Tibial artery (tissue), 4 donors: ENCODE results near the gene UBD.

Experiments
- DNase-seq, 2 donors: peaks; one replicate each; pipeline ENCODE4 v3.0.0-alpha.2; 2019
- H3K27ac ChIP-seq, 2 donors: fragments of 200-600 bp; sonication (generic) in 1 of 2; 1 replicate in 1 of 2; 2 replicates in 1 of 2; pipeline ENCODE4 v1.5.1; 2018 to 2019; ENCODE audit warnings: mild to moderate bottlenecking in 1 of 2
- H3K27me3 ChIP-seq, 2 donors: fragments of 200-600 bp; sonication (generic) in 1 of 2; one replicate each; pipeline versions ENCODE4 v1.5.1 to v1.6.0; 2016 to 2019
- H3K36me3 ChIP-seq, 3 donors: fragments of 200-600 bp; sonication (generic) in 2 of 3; one replicate each; pipeline ENCODE4 v1.5.1; 2016 to 2019; ENCODE audit warnings: mild to moderate bottlenecking in 2 of 3
- H3K4me1 ChIP-seq, 4 donors: fragments of 200-600 bp; sonication (generic) in 2 of 4; 1 replicate in 3 of 4; 2 replicates in 1 of 4; pipeline ENCODE4 v1.5.1; 2016 to 2019
- H3K4me3 ChIP-seq, 2 donors: fragments of 200-600 bp; sonication (generic) in 1 of 2; 1 replicate in 1 of 2; 2 replicates in 1 of 2; pipeline ENCODE4 v1.5.1; 2018 to 2019; ENCODE audit warnings: mild to moderate bottlenecking in 2 of 2
- H3K9me3 ChIP-seq, 3 donors: fragments of 200-600 bp; sonication (generic) in 1 of 3; one replicate each; pipeline ENCODE4 v1.5.1; 2016 to 2019
- CTCF ChIP-seq, 2 experiments: fragments of 200-600 bp in 1 of 2; fragments of 450-650 bp in 1 of 2; IDR thresholded peaks; one replicate each; pipeline ENCODE4 v1.5.1; 2017 to 2019; ENCODE audit warnings: antibody characterized with exemption in 2 of 2, mild to moderate bottlenecking in 1 of 2, moderate library complexity in 1 of 2
- intact Hi-C: fragments of 100-400 bp; cut with DNase I; formaldehyde crosslinking; loops from one replicate; pipeline ENCODE4 v1.15.0; 2023; ENCODE audit warnings: low total_unique reads

UBD gene

GRCh38 chr6:29517245-29517644, 42.3 kb downstream of the UBD start:
- Histone ChIP-seq H3K9me3 (no peaks in the 10 kb centered on the region), H3K4me3 (no peak overlapping the region), H3K27ac (no peak overlapping the region), H3K4me1 (no peaks in the 10 kb centered on the region), H3K27me3 (no peaks in the 10 kb centered on the region), H3K36me3 (no peaks in the 10 kb centered on the region)
- TF ChIP-seq CTCF (IDR thresholded peaks at IDR 0.05), result no peak
- no peak for DNase-seq
- intact Hi-C loops, result no loop called here

DNA sequence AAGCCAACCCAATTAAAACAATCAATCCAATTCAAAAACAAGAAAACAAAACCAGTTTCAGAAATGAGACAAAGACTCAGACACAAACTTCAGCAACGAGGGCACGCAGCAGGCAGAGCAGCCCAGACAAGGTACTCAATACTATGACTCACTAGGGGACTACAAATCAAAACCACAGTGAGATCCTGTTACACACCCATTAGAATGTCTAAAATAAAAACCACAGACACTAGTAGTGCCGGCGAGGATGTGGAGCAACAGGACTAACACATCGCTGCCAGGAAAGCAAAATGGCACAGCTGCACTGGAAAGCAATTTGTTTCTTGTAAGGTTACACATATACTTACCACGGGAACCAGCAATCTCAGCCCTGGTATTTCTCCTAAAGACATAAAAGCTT, 43.4 kb downstream of the UBD start:
- H3K4me1 ChIP-seq, result no peaks in the 10 kb centered on the region
- H3K27ac ChIP-seq, result no peak overlapping the region
- intact Hi-C loops, result no loop called here
- H3K36me3 ChIP-seq, result no peaks in the 10 kb centered on the region
- no peaks in the 10 kb centered on the region for H3K9me3 ChIP-seq
- DNase-seq, result no peak
- H3K27me3 ChIP-seq, result no peaks in the 10 kb centered on the region
- no peak for TF ChIP-seq CTCF (IDR thresholded peaks at IDR 0.05)
- no peak overlapping the region for H3K4me3 ChIP-seq

GRCh38 chr6:29510746-29511300, 48.7 kb downstream of the UBD start:
- intact Hi-C loops, result no loop called here
- Histone ChIP-seq H3K27me3 (peaks cover 0 to 7% of the 10 kb centered on the region in 2 donors), H3K4me3 (no peak overlapping the region), H3K4me1 (no peaks in the 10 kb centered on the region), H3K36me3 (no peaks in the 10 kb centered on the region), H3K27ac (no peak overlapping the region), H3K9me3 (no peaks in the 10 kb centered on the region)
- no peak for TF ChIP-seq CTCF (IDR thresholded peaks at IDR 0.05)
- no peak for DNase-seq

- intact Hi-C loops, result no loop called here
- no peaks in the 10 kb centered on the region for H3K36me3 ChIP-seq
- no peak for TF ChIP-seq CTCF (IDR thresholded peaks at IDR 0.05)
- no peaks in the 10 kb centered on the region for H3K4me1 ChIP-seq
- DNase-seq, result no peak
- H3K27ac ChIP-seq, result no peak overlapping the region
- H3K9me3 ChIP-seq, result no peaks in the 10 kb centered on the region
- H3K27me3 ChIP-seq, result peaks cover 0 to 7% of the 10 kb centered on the region in 2 donors
- no peak overlapping the region for H3K4me3 ChIP-seq
Measured at GRCh38 chr6:29510202-29510601, 49.3 kb downstream of the UBD start.

DNA sequence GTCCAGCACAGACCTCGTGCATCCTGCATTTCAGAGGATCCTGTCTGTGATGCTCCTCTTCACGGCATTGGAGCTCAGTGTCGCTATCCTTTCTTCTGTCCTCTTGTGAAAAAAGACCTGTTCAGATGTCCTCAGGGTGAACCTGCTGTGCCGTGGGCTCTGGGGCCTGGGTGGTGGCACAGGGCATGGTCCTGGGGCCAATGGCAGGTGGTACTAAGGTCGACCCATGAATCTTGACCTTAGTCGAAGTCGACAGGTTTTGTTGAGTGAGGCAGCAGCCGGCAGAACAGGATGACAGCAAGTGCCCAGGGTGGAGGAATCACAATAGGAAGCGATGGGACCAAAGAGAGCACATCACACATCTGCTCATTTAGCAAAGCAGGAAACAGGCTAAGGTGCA, 49.8 kb downstream of the UBD start:
- intact Hi-C loops, result no loop called here
- Histone ChIP-seq H3K36me3 (no peaks in the 10 kb centered on the region), H3K27ac (no peak overlapping the region), H3K4me3 (no peak overlapping the region), H3K4me1 (no peaks in the 10 kb centered on the region), H3K27me3 (peaks cover 0 to 7% of the 10 kb centered on the region in 2 donors), H3K9me3 (no peaks in the 10 kb centered on the region)
- TF ChIP-seq CTCF (IDR thresholded peaks at IDR 0.05), result no peak
- no peak for DNase-seq

DNA sequence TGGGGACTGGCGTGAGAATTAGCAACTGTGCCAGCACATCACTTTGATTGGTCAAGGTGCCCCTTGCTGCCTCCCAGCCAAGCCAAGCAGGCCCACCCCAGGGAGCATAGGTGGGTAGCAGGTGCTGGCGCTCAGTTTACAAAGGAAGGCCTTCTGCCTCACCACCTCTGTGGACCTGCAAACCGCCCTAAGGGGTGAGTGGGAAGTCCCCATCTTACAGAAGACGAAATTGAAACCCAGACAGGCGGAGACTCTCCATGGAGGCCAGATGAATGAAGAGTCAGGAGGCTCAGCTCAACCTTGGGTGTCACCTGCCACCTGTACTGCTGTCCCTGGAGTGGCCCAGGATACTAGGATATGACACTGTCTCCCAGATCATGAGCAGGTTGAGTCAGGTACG, 50.3 kb downstream of the UBD start:
- no peak for DNase-seq
- peaks cover 0 to 7% of the 10 kb centered on the region in 2 donors for H3K27me3 ChIP-seq
- H3K4me3 ChIP-seq, result no peak overlapping the region
- H3K9me3 ChIP-seq, result no peaks in the 10 kb centered on the region
- no peaks in the 10 kb centered on the region for H3K4me1 ChIP-seq
- H3K36me3 ChIP-seq, result no peaks in the 10 kb centered on the region
- intact Hi-C loops, result no loop called here
- no peak overlapping the region for H3K27ac ChIP-seq
- TF ChIP-seq CTCF (IDR thresholded peaks at IDR 0.05), result no peak
